Liver (tissue), 9 donors: ENCODE measurements around the gene TTBK1. TPM values are rescaled to one million over a fixed set of nuclear protein-coding genes. Genes with fewer than 3 reads are reported as not detected.

Experiments used
- DNase-seq: peaks from one replicate; pipeline ENCODE4 v3.0.0-alpha.2; 2017; ENCODE audit warnings: low spot score
- H3K27ac ChIP-seq, 2 donors: one replicate each; pipeline ENCODE4 v1.7.0; 2013; ENCODE audit warnings: inconsistent platforms in 2 of 2, low read length in 2 of 2, control low read depth in 1 of 2, low read depth in 1 of 2, mild to moderate bottlenecking in 1 of 2
- H3K27me3 ChIP-seq, 4 donors: one replicate each; pipeline versions ENCODE4 v1.6.1 to v1.7.0; 2013; ENCODE audit warnings: low read length in 3 of 4, inconsistent platforms in 1 of 4, mild to moderate bottlenecking in 1 of 4, moderate library complexity in 1 of 4; ENCODE audit not compliant: control insufficient read depth in 4 of 4, insufficient read depth in 4 of 4
- H3K36me3 ChIP-seq, 4 donors: one replicate each; pipeline versions ENCODE4 v1.6.1 to v1.7.0; 2013; ENCODE audit warnings: low read length in 3 of 4, mild to moderate bottlenecking in 3 of 4, low read depth in 1 of 4, moderate library complexity in 1 of 4; ENCODE audit not compliant: control insufficient read depth in 4 of 4, insufficient read depth in 3 of 4
- H3K4me1 ChIP-seq, 4 donors: one replicate each; pipeline versions ENCODE4 v1.6.1 to v1.7.0; 2013; ENCODE audit warnings: low read length in 3 of 4, mild to moderate bottlenecking in 3 of 4, moderate library complexity in 1 of 4; ENCODE audit not compliant: control insufficient read depth in 4 of 4, insufficient read depth in 4 of 4
- H3K4me3 ChIP-seq, 3 donors: one replicate each; pipeline versions ENCODE4 v1.6.1 to v1.7.0; 2013; ENCODE audit warnings: low read length in 3 of 3, control low read depth in 1 of 3, low read depth in 1 of 3, mild to moderate bottlenecking in 1 of 3
- H3K9ac ChIP-seq, 2 donors: one replicate each; pipeline ENCODE4 v1.7.0; 2013; ENCODE audit warnings: low read length in 2 of 2, mild to moderate bottlenecking in 2 of 2, moderate library complexity in 2 of 2, control low read depth in 1 of 2, low read depth in 1 of 2
- H3K9me3 ChIP-seq, 4 donors: one replicate each; pipeline versions ENCODE4 v1.6.1 to v1.7.0; 2013; ENCODE audit warnings: low read length in 3 of 4; ENCODE audit not compliant: control insufficient read depth in 4 of 4
- EGR1 ChIP-seq, 2 donors: IDR thresholded peaks; 2 replicates each; pipeline ENCODE4 v1.6.1; 2016 to 2018; ENCODE audit warnings: antibody characterized with exemption in 2 of 2, low read depth in 2 of 2
- FOXA1 ChIP-seq: IDR thresholded peaks from 2 replicates; pipeline ENCODE4 v1.6.1; 2016; ENCODE audit warnings: antibody characterized with exemption
- FOXA2 ChIP-seq: IDR thresholded peaks from 2 replicates; pipeline ENCODE4 v1.6.1; 2016; ENCODE audit warnings: antibody characterized with exemption
- GABPA ChIP-seq, 2 donors: IDR thresholded peaks in 1 of 2; conservative IDR thresholded peaks in 1 of 2; 2 replicates each; pipeline ENCODE4 v1.6.1; 2016; ENCODE audit warnings: antibody characterized with exemption in 2 of 2, mild to moderate bottlenecking in 1 of 2, moderate library complexity in 1 of 2
- JUND ChIP-seq, 2 donors: IDR thresholded peaks; 2 replicates each; pipeline ENCODE4 v1.6.1; 2016; ENCODE audit warnings: antibody characterized with exemption in 2 of 2
- NR2F2 ChIP-seq: IDR thresholded peaks from 2 replicates; pipeline ENCODE4 v1.6.1; 2016; ENCODE audit warnings: antibody characterized with exemption
- RAD21 ChIP-seq, 2 donors: IDR thresholded peaks; 2 replicates each; pipeline ENCODE4 v1.6.1; 2016; ENCODE audit warnings: antibody characterized with exemption in 2 of 2, mild to moderate bottlenecking in 2 of 2
- RXRA ChIP-seq, 2 donors: IDR thresholded peaks; 2 replicates each; pipeline ENCODE4 v1.6.1; 2017 to 2018; ENCODE audit warnings: antibody characterized with exemption in 2 of 2, mild to moderate bottlenecking in 1 of 2
- TAF1 ChIP-seq: conservative IDR thresholded peaks from 2 replicates; pipeline ENCODE4 v1.6.1; 2016; ENCODE audit warnings: antibody characterized with exemption, mild to moderate bottlenecking
- WGBS: extraction: QIAGEN DNeasy Blood & Tissue Kit; methylation state at CpG from one replicate; pipeline ENCODE4 v1.1.7; 2013; 5-methylcytosine and 5-hydroxymethylcytosine counted together
- polyA plus RNA-seq, 2 donors: library from polyadenylated mRNA; stranded (reverse) in 1 of 2; unstranded in 1 of 2; fragments of 200-250 nt in 1 of 2; fragments of >200 nt in 1 of 2; fragmentation: Nextera tagmentation in 1 of 2; extraction: Ambion mirVana in 1 of 2; gene quantifications; one replicate each; pipeline versions ENCODE4 v1.2.1 to v1.2.3, GENCODE V29; 2013 to 2015
- total RNA-seq, 2 donors: library from RNA; depleted of rRNA; stranded (reverse); fragments of >200 nt; gene quantifications; one replicate each; pipeline ENCODE4 v1.2.3, GENCODE V29; 2014
- TF ChIP-seq, protein P1 (sequence below): IDR thresholded peaks from 2 replicates; pipeline ENCODE4 v1.6.1; 2016; ENCODE audit warnings: antibody characterized with exemption
- TF ChIP-seq, protein P2 (sequence below): fragments of 150-350 bp; IDR thresholded peaks from 2 replicates; pipeline ENCODE4 v1.5.1; 2017; ENCODE audit warnings: improper control_type of control experiment, low read depth, low read length; ENCODE audit not compliant: missing input control
- TF ChIP-seq, protein P3 (sequence below): IDR thresholded peaks from 2 replicates; pipeline ENCODE4 v1.6.1; 2016; ENCODE audit warnings: antibody characterized with exemption
- TF ChIP-seq, protein P4 (sequence below): IDR thresholded peaks from 2 replicates; pipeline ENCODE4 v1.6.1; 2016; ENCODE audit warnings: antibody characterized with exemption, mild to moderate bottlenecking
- donor health status: healthy.
- donor health status: healthy.
- donor health status: healthy.
- donor health status: healthy.
- donor health status: healthy.

Gene TTBK1
- total and polyA plus RNA-seq, 4 donors, result 0.14 to 1.2 (median 0.44) TPM

DNA sequence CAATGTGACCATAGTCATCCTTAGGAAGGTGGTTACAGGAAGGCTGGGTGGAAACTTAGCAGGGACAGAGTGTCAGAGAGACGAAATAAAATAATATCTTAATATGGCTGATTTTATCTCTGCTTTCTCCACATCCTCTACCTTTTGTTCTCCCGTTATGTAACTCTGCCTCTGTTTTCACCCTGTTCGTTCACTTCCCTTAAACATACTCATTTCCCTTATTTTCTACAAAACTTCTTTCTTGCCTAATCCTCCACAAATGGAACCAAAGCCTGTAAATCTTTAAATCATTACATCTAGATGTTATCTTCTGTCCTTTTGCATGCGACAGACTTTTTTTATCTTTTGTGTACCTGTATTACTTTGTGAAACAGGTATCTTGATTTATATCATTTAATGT, 88.6 kb downstream of the TTBK1 start (continued):
- TF ChIP-seq, protein P1, sequence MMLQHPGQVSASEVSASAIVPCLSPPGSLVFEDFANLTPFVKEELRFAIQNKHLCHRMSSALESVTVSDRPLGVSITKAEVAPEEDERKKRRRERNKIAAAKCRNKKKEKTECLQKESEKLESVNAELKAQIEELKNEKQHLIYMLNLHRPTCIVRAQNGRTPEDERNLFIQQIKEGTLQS, result no peak
- TF ChIP-seq, protein P2, sequence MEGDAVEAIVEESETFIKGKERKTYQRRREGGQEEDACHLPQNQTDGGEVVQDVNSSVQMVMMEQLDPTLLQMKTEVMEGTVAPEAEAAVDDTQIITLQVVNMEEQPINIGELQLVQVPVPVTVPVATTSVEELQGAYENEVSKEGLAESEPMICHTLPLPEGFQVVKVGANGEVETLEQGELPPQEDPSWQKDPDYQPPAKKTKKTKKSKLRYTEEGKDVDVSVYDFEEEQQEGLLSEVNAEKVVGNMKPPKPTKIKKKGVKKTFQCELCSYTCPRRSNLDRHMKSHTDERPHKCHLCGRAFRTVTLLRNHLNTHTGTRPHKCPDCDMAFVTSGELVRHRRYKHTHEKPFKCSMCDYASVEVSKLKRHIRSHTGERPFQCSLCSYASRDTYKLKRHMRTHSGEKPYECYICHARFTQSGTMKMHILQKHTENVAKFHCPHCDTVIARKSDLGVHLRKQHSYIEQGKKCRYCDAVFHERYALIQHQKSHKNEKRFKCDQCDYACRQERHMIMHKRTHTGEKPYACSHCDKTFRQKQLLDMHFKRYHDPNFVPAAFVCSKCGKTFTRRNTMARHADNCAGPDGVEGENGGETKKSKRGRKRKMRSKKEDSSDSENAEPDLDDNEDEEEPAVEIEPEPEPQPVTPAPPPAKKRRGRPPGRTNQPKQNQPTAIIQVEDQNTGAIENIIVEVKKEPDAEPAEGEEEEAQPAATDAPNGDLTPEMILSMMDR, result no peak
- TF ChIP-seq GABPA (IDR thresholded peaks at IDR 0.05 in 1 of 2, conservative IDR thresholded peaks at IDR 0.05 in 1 of 2), result no peak

DNA sequence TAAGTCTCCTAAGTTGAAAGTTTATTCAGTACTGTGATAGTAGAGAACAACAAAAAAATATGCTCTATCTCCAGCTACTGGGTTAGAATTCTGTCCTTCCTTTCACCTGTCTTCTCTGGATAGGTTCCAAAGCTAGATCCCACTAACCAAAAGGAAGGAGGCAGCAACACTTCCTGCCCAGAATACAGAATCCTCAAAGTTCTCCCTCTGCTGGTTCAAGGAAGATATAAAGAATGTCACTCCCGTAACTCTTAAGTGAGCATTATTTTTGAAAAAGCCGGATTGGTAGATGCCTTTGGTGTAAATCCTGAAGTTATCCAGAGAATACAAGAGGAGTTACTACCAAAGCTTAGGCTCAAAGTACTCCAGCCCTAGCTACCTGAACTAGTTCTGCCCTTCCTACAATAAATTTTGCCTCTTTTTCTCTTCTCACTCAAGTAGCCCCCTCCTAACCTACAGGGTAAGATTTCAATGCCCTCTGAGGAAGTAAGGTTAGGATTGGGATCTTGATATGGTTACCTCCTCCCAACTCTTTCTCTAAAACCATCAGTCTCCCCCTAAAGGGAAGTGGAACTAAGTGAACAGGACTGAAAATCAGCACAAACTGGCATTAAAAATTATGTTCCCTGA, 91.3 kb downstream of the TTBK1 start:
- Histone ChIP-seq H3K27me3 (no peaks in the 10 kb centered on the region), H3K4me3 (no peak overlapping the region), H3K4me1 (peaks cover 0 to 2% (median 0%) of the 10 kb centered on the region in 4 donors), H3K27ac (no peak overlapping the region), H3K9ac (no peak overlapping the region), H3K36me3 (peaks cover 2 to 18% (median 9%) of the 10 kb centered on the region in 4 donors), H3K9me3 (no peaks in the 10 kb centered on the region)
- WGBS, result 50% methylated on average over 2 of the region's 2 CpGs
- no peak for TF ChIP-seq TAF1
- TF ChIP-seq, protein P2, result peak; percentile 44
- TF ChIP-seq RXRA (IDR thresholded peaks at IDR 0.05), result no peak
- TF ChIP-seq, protein P1, result no peak
- no peak for TF ChIP-seq FOXA1
- peak; percentile 71 to 77 for TF ChIP-seq RAD21 (IDR thresholded peaks at IDR 0.05)
- no peak for DNase-seq

DNA sequence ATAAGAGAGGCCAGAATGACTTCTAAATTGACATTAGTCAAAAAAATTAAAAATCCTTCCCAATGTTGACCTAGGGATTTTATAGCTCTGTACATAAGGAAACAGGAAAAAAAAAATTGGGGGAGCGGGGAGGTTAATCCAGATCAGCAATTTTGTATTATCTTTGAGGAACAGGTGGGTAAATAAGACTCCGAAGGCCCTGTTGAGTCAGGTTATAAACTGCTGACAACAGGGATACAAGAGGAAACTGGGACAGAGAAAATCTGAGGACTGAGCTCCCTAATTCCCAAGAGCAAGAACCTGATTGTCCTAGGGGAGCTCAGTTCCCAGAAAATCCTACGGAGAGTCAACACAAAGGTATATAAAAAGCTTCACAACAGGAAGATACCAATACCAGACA, 92.2 kb downstream of the TTBK1 start:
- no peak overlapping the region for H3K4me3 ChIP-seq
- no peak overlapping the region for H3K9ac ChIP-seq
- H3K27me3 ChIP-seq, result no peaks in the 10 kb centered on the region
- no peak overlapping the region for H3K27ac ChIP-seq
- H3K9me3 ChIP-seq, result no peaks in the 10 kb centered on the region
- H3K4me1 ChIP-seq, result peaks cover 0 to 2% (median 0%) of the 10 kb centered on the region in 4 donors
- no peak for DNase-seq
- TF ChIP-seq EGR1 (IDR thresholded peaks at IDR 0.05; ENCODE audit: low read depth in 2 of 2) (no peak), NR2F2 (no peak), GABPA (IDR thresholded peaks at IDR 0.05 in 1 of 2, conservative IDR thresholded peaks at IDR 0.05 in 1 of 2) (no peak), JUND (IDR thresholded peaks at IDR 0.05) (no peak), FOXA1 (no peak), RAD21 (IDR thresholded peaks at IDR 0.05) (no peak), FOXA2 (no peak)
- TF ChIP-seq, protein P1, result no peak
- TF ChIP-seq, protein P3, sequence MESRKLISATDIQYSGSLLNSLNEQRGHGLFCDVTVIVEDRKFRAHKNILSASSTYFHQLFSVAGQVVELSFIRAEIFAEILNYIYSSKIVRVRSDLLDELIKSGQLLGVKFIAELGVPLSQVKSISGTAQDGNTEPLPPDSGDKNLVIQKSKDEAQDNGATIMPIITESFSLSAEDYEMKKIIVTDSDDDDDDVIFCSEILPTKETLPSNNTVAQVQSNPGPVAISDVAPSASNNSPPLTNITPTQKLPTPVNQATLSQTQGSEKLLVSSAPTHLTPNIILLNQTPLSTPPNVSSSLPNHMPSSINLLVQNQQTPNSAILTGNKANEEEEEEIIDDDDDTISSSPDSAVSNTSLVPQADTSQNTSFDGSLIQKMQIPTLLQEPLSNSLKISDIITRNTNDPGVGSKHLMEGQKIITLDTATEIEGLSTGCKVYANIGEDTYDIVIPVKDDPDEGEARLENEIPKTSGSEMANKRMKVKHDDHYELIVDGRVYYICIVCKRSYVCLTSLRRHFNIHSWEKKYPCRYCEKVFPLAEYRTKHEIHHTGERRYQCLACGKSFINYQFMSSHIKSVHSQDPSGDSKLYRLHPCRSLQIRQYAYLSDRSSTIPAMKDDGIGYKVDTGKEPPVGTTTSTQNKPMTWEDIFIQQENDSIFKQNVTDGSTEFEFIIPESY, result no peak
- TF ChIP-seq, protein P4, sequence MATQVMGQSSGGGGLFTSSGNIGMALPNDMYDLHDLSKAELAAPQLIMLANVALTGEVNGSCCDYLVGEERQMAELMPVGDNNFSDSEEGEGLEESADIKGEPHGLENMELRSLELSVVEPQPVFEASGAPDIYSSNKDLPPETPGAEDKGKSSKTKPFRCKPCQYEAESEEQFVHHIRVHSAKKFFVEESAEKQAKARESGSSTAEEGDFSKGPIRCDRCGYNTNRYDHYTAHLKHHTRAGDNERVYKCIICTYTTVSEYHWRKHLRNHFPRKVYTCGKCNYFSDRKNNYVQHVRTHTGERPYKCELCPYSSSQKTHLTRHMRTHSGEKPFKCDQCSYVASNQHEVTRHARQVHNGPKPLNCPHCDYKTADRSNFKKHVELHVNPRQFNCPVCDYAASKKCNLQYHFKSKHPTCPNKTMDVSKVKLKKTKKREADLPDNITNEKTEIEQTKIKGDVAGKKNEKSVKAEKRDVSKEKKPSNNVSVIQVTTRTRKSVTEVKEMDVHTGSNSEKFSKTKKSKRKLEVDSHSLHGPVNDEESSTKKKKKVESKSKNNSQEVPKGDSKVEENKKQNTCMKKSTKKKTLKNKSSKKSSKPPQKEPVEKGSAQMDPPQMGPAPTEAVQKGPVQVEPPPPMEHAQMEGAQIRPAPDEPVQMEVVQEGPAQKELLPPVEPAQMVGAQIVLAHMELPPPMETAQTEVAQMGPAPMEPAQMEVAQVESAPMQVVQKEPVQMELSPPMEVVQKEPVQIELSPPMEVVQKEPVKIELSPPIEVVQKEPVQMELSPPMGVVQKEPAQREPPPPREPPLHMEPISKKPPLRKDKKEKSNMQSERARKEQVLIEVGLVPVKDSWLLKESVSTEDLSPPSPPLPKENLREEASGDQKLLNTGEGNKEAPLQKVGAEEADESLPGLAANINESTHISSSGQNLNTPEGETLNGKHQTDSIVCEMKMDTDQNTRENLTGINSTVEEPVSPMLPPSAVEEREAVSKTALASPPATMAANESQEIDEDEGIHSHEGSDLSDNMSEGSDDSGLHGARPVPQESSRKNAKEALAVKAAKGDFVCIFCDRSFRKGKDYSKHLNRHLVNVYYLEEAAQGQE, result no peak
- H3K36me3 ChIP-seq, result peaks cover 7 to 26% (median 16%) of the 10 kb centered on the region in 4 donors
- 79% methylated on average over 3 of the region's 3 CpGs for WGBS
